HG02938 (cell line): ENCODE measurements around the gene FAM83C.
"Not testable (repeated sequence)": the region's sequence is repeated elsewhere in the genome, so short reads cannot be mapped to it uniquely, and the experiment has no call there.

Source experiments
- ATAC-seq: cut with Tn5 transposase; IDR thresholded peaks from one replicate; pipeline ENCODE4 v1.9.1; 2021; ENCODE audit warnings: mild to moderate bottlenecking, moderate library complexity; ENCODE audit not compliant: unreplicated experiment

The FAM83C gene

DNA sequence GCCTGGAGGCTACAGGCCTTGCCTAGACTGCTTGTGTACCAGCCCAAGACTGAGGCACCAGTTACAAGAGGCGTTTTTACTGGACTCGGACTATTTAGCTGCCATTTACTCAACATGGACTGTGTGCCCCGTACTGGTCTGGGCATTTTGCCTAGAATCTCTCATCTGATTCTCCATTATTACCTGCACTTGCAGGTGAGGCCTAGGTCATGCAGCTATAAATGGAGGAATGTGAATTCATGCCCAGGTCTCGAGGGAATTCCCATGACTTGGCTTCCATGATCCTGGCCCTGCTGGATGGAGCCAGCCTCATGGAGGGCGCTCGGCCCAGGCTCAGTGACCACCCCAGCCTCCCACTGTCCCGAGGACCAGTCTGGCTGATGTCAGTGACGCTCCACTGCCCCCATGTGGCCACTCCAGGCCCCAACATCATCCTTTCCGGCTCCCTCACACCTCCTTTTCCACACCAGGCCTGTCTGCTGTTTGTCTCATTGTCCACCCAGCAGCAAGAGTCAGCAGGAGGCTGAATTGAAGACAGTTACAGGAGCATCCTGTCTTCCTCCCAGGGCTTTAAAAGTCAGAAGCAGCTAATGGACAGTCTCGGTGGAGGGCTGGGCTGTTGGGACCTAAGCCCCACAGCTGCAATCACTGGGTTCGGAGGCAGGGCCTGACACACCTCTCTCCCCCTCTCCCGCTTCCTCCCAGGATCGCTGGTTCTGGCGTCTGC, 23.0 kb downstream of the FAM83C start:
- no peak for ATAC-seq

DNA sequence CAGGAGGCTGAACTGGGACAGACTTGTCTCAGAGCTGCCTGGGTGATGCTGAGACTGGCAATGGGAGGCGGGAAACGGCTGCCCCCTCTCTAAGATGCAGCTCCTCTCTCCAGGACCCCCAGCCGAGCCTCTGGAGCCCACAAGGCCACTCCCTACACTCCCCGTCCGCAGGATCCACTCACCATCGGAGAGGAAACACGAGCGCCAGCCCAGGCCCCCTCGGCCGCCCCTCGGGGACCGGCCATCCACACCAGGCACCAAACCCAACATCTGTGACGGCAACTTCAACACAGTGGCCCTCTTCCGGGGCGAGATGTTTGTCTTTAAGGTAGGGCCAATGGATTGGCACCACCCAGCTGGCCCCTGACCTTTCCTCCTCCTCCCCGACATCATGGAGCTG, 25.1 kb downstream of the FAM83C start:
- no peak for ATAC-seq

DNA sequence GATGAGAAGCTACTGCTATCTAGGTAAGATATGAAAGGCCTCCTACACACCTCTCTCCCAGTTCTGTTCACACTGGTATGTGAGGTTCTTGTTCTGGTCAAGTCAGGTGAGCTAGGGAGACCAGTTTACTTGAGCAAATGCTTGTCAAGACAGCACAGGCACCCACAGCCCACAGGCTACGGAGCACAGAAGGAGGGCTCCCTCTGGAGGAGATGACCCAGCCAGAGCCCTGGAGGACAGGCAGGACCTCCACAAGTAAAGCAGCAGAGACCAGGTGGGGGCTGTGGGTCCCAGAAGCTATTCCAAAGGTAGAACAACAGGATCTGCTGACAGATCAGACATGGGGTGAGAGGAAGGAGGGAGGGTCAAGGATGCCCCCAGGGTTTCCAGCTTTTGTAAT, 27.5 kb downstream of the FAM83C start:
- no peak for ATAC-seq

DNA sequence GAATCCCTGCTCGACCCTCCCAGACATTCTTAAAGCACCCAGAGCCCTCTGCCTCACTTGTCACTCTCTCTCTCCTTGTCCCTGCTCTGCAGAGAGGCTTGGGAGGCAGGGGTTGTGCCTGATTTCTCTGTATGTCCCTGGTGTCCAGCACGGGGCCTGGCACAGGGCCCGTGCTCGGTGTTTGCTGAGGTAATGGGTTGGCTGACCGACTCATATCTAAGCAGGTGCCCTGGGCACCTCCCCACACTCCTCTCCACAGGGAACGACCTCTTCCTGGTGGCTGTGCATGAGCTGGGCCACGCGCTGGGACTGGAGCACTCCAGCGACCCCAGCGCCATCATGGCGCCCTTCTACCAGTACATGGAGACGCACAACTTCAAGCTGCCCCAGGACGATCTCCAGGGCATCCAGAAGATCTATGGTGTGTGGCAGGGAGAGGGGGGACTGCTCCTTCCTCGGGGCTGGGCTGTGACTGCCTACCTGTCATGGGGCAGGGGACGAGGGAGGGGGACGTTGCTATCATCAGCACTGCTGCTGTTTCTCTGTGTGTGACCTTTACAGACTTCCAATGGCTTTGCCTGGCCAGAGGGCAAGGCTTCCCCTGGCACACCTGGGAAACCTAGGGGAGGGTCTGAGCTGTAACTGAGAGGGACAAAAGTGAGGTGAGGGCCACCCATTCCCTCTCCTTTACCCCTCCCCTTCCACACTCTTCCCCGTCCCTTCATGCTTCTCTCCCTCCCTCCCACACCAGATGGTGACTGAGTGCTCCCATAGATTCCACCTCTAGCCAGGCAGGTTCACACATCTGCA, 28.5 kb downstream of the FAM83C start:
- no peak for ATAC-seq

DNA sequence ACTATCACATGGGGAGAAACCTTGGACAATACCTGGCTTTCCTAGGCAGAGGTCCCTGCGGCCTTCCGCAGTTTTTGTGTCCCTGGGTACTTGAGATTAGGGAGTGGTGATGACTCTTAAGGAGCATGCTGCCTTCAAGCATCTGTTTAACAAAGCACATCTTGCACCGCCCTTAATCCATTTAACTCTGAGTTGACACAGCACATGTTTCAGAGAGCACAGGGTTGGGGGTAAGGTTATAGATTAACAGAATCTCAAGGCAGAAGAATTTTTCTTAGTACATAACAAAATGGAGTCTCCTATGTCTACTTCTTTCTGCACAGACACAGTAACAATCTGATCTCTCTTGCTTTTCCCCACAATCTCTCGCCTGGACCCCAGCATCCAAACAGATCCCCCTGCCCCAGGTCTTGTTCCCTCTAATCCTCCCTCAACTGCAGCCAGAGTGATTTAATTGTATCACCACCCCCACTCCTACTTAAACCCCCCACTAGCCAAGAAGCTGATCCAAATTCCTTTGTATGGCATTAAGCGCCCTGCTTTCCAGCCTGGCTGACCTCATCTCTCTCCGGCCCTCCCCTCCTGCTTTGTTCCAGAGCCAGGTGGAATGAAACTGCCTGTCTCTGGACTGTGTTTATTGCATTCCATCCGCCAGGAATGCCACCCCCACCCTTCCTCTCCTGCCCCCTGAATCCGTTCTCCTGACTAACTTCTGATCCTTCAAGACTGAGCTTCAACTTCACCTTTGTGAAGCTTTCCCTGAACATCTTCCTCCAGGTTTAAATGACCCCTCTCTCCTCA, 29.3 kb downstream of the FAM83C start:
- ATAC-seq: not testable (repeated sequence)

DNA sequence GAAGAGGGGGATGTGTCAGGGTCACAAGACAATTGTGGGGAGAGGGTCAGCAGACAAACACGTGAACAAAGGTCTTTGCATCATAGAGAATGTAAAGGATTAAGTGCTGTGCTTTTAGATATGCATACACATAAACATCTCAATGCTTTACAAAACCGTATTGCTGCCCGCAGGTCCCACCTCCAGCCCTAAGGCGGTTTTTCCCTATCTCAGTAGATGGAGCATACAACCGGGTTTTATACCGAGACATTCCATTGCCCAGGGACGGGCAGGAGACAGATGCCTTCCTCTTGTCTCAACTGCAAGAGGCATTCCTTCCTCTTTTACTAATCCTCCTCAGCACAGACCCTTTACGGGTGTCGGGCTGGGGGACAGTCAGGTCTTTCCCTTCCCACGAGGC, 29.9 kb downstream of the FAM83C start:
- not testable (repeated sequence) for ATAC-seq

DNA sequence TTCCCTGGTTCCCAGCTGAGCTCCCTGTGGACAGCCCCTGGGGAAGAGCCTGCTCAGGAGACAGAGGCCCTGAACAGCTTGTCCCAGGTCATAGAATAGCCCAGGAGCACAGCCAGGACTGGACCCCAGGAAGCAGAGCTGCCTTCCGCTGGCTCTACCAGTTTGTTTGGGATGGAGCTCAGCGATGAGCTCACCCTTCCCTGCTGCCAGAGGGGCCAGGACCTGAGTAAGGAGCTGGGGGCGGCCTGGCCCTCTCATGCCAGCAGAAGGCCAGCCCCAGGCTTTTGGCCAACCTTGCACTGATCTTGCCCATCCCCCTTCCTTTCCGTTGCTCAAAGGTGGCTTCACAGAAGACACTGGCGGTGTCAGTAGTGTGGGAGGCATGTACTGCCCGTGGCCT, 31.8 kb downstream of the FAM83C start:
- no peak for ATAC-seq

DNA sequence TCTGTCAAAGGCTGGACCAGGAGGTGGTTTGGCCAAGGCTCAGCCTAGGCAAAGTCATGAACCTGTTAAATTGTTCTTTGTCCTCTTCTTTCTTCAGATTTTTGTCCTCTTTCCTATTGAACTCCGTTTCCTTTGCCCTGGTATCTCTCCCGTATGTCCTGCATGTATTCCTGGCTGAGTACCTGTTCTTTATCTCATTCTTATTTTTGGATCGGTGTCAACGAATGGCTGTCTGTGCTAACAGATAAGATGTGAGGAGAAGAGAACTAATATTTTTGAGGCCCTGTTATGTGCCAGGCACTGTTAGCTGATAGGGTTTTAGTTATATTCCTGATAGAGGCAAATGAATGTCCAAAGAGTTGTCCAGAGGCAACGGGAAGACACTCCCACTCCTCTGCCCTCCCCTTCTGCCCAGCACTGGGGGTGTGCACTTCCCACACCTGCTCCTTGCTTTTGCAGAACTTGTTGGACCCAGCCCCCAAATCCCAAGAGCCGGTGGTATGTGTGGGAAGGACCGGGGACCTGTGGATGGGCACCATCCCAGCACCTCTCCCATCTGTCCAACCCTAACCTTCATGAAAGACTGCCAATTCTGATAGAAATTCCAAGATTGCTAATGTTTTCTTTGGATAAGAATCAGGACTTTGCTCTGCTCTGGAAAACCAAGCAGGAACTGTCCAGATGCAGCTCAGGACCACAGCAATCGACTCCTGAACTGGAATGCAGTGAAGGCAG, 34.9 kb downstream of the FAM83C start:
- no peak for ATAC-seq

DNA sequence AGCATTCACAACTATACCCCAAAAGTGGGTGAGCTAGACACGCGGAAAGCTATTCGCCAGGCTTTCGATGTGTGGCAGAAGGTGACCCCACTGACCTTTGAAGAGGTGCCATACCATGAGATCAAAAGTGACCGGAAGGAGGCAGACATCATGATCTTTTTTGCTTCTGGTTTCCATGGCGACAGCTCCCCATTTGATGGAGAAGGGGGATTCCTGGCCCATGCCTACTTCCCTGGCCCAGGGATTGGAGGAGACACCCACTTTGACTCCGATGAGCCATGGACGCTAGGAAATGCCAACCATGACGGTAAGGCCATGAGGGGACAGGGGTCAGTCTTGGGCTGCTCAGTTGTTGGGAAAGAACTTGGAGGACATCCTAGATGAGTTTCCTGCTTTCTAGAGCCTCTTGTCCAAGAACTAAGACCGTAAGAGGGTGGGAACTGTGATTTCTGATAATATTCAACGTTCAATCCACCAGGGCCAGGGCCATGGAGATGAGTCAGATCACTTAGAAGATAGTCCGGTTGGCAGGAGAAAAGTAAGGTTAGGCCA, 37.7 kb downstream of the FAM83C start:
- no peak for ATAC-seq

DNA sequence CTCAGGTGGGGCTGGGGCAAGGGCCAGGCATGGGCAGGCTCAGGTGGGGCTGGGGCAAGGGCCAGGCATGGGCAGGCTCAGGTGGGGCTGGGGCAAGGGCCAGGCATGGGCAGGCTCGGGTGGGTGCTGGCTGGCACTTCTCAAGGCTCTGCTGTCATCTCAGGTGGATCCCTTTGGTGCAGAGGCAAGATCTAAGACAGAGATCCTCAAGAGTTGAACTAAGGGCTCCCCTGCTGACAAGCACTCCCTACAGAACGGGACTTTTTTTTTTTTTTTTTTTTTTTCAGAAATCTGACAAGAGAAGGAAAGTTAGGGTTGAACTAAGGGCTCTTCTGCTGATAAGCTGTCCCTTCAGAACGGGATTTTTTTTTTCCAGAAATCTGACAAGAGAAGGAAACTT, 39.2 kb downstream of the FAM83C start:
- ATAC-seq: no peak

DNA sequence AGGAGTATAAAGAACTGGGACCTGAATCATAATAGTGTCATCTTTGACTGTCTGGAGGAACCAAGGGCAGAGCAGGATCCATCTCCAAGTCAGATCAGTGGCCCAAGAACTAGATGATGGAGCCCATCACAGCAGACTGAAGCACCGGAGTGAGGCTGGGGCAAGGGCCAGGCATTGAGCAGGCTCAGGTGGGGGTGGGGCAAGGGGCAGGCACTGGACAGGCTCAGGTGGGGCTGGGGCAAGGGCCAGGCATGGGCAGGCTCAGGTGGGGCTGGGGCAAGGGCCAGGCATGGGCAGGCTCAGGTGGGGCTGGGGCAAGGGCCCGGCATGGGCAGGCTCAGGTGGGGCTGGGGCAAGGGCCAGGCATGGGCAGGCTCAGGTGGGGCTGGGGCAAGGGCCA, 39.6 kb downstream of the FAM83C start:
- ATAC-seq: not testable (repeated sequence)

DNA sequence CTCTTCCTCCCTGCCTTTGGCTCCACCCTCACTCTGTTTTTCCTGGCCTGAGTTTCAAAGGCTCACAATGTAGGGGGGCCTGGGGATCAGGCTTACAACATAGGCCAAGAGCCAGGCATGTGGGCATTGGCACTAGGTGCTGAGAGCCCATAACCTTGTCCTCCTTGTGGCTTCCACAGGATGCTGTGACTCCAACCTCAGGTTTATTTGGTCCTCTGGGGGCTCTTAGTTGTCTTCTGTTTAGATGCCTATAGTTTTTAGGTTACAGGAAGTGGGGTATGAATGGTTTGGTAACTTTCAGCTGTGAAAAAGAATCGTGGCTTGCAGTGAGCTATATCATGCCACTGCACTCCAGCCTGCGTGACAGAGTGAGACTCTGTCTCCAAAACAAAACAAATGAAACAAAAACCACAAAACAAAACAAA, 40.2 kb downstream of the FAM83C start:
- ATAC-seq: peak; percentile 58

DNA sequence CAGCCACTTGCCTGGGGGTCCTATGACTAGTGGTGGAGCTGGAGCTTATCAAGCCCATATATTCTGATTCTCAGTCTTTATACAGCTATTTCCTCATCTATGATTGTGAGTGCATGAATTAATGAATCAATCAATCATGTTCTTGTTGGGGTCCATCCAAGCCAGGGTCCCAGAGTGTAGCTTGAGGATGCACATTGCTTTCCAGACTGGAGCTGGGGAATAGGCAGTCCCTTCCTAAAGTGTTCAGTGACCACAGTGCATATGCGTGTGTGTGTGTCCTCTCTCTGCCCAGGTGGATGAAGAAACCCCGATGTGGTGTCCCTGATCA, 40.6 kb downstream of the FAM83C start:
- no peak for ATAC-seq

DNA sequence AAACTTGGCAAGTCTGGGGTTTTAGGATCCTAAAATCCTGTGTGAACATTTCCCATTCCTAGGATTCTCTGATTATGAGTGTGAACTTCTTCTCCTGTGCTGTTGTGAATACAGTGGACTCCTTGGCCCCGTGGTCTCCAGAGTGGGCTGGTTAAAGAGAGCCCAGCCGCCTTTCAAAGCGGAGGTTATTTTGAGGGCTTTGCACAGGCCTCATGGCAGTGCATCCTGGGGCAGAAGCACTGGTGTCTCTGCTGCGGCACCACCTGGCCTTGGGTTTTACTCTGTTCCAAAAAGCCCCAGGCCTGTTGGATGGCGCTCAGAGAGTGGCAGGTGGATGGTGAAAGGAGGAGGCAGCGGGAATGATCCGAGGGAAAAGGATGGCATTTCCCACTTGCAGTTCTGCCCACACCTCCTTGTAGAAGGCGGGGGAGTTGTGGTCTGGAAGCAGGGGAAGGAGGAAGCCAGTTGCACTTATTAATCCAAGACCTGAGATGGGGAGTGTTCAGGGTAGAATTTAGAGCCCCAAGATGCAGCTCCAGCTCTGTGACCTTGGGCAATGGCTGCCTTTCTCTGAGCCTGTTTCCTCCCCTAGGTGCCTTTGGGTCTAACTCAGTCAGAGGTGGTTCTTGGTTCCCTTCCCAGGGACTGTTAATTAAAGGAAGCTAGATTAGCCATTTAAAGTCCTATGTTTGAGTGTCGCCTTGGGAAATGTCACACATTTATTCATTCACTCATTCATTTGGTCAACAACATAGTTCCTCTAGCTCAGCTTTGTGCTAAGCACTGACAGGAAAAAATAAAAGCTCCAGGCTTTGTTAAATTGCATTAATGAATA, 43.4 kb downstream of the FAM83C start:
- no peak for ATAC-seq

DNA sequence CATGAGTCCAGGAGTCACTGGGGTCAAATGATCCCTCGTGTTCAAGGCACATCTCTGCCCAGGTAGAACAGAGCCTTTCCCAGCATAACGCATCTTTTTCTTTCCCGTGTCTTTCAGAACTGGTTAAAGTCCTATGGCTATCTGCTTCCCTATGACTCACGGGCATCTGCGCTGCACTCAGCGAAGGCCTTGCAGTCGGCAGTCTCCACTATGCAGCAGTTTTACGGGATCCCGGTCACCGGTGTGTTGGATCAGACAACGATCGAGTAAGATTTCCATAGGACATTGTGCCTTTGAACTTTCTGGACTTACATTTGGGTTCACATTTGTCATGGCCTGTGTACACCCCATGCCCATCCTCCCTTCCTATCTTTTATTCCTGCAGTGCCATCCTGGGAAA, 45.5 kb downstream of the FAM83C start:
- no peak for ATAC-seq

DNA sequence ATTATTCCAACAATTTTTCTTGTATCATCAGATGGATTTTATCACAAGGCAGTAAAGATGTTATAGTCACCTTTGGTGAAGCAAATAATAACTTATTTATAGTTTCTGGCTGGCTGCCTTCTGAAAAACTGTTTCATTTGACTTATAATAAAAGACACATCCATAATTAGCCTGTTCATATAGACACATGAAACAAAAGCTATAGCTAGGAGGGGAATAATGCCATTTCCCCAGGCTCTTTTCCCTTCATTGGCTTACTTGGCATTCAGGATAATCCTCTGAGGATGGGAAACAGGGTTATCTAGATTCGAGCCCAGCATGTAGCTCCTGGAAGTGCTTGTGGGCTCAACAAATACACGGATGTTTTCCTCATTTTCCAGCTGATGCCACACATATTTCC, 48.2 kb downstream of the FAM83C start:
- no peak for ATAC-seq

DNA sequence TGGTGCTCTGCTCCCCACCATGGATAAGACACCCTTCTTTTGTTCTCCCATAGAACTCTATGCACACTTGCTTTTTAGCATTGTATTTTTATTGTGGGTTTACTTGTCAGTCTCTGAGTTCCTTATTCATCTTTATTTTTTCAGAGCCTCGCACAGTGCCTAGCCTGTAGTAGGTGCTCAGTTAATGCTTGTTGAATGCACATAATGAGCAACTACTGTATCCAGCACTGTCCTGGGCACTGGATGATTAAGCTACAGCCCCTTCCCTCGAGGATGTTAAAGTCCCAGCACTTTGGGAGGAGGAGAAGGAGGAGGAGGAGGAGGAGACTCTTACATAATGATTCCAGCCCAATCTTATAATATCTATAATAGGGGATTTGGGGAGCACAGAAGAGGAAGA, 48.9 kb downstream of the FAM83C start:
- ATAC-seq: no peak

DNA sequence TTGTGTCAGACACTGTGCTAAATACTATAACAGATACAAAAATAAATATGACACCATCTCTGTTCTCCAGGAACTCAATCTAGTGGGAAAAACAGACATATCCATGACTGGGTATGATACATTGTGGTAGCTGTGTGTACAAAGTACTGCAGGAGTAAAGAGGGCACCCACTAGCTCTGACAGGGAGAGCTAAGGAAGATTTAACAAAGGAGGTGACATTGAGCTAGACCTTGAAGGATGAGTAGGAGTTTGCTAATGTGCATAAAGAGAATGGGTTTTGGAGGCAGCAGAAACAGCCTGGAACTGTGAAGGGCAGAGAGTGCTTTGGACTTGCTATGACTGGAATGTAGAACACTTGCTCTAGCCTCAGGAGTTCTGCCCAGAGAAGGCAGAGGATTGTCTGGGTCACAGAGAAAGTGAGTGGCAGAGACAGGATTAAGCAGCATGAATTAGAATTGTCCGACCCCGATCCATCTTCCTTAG, 51.4 kb downstream of the FAM83C start:
- ATAC-seq: no peak

DNA sequence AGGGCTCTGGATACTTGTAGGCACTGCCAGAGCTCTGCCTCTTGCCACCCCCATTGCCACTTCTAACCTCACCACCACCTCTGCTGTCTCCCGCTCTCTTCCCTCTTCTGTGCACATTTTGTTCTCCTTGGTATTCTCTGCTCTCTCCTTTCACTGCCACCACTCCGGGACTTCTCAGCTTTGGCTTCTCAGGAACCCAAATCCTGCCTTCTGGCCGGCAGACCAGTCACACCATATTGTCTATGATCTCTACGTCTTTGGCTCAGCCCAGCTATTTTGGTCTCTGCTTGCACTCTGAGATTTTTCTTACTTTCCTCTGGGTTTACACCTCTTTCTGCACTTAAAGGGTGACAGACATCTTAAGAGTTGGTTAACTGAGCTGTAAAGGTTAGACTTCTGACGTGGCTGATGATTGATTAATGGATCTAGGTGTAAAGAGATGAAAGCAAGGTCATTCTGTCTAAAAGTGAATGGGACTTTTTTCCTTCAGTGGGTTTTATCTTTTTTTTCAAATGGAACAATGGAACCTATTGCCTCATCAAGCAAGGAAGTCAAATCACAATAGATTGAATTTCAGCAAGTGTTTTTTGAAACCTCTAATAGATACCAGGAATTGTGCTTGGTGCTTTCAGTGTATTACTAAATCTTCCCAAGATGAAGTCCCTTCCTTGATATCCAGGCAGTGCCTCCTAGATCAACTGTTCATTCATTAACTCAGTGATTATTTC, 52.0 kb downstream of the FAM83C start:
- ATAC-seq: no peak
